ENCODE results near the gene MAPRE3.

DNA sequence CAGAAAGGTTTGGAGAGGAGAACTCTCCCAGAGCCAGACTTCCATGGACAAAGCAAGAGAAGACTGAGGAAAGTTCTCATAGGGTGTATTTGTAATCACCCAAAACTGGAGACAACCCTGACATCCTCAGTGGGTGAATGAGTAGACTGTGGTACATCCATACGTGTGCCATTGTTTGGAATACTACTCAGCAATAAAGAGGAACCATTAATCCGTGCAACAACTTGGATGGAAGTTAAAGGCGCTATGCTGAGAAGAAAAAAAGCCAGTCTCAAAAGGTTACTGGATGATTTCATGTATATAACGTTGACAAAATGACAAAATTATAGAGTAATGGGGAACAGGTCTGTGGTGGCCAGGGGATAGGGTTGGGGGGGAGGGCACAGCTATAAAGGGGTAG, 38.2 kb downstream of the MAPRE3 start:
- TF ChIP-seq, protein P1, sequence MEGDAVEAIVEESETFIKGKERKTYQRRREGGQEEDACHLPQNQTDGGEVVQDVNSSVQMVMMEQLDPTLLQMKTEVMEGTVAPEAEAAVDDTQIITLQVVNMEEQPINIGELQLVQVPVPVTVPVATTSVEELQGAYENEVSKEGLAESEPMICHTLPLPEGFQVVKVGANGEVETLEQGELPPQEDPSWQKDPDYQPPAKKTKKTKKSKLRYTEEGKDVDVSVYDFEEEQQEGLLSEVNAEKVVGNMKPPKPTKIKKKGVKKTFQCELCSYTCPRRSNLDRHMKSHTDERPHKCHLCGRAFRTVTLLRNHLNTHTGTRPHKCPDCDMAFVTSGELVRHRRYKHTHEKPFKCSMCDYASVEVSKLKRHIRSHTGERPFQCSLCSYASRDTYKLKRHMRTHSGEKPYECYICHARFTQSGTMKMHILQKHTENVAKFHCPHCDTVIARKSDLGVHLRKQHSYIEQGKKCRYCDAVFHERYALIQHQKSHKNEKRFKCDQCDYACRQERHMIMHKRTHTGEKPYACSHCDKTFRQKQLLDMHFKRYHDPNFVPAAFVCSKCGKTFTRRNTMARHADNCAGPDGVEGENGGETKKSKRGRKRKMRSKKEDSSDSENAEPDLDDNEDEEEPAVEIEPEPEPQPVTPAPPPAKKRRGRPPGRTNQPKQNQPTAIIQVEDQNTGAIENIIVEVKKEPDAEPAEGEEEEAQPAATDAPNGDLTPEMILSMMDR (IDR thresholded peaks at IDR 0.05) = no peak
- no peak for TF ChIP-seq ZBTB21 (CRISPR knock-in tag; IDR thresholded peaks at IDR 0.05; ENCODE audit: borderline replicate concordance)
- TF ChIP-seq MYBL2 (CRISPR knock-in tag; IDR thresholded peaks at IDR 0.05) = no peak
- TF ChIP-seq, protein P2, sequence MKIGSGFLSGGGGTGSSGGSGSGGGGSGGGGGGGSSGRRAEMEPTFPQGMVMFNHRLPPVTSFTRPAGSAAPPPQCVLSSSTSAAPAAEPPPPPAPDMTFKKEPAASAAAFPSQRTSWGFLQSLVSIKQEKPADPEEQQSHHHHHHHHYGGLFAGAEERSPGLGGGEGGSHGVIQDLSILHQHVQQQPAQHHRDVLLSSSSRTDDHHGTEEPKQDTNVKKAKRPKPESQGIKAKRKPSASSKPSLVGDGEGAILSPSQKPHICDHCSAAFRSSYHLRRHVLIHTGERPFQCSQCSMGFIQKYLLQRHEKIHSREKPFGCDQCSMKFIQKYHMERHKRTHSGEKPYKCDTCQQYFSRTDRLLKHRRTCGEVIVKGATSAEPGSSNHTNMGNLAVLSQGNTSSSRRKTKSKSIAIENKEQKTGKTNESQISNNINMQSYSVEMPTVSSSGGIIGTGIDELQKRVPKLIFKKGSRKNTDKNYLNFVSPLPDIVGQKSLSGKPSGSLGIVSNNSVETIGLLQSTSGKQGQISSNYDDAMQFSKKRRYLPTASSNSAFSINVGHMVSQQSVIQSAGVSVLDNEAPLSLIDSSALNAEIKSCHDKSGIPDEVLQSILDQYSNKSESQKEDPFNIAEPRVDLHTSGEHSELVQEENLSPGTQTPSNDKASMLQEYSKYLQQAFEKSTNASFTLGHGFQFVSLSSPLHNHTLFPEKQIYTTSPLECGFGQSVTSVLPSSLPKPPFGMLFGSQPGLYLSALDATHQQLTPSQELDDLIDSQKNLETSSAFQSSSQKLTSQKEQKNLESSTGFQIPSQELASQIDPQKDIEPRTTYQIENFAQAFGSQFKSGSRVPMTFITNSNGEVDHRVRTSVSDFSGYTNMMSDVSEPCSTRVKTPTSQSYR (CRISPR knock-in tag; IDR thresholded peaks at IDR 0.05) = no peak
- TF ChIP-seq, protein P3, sequence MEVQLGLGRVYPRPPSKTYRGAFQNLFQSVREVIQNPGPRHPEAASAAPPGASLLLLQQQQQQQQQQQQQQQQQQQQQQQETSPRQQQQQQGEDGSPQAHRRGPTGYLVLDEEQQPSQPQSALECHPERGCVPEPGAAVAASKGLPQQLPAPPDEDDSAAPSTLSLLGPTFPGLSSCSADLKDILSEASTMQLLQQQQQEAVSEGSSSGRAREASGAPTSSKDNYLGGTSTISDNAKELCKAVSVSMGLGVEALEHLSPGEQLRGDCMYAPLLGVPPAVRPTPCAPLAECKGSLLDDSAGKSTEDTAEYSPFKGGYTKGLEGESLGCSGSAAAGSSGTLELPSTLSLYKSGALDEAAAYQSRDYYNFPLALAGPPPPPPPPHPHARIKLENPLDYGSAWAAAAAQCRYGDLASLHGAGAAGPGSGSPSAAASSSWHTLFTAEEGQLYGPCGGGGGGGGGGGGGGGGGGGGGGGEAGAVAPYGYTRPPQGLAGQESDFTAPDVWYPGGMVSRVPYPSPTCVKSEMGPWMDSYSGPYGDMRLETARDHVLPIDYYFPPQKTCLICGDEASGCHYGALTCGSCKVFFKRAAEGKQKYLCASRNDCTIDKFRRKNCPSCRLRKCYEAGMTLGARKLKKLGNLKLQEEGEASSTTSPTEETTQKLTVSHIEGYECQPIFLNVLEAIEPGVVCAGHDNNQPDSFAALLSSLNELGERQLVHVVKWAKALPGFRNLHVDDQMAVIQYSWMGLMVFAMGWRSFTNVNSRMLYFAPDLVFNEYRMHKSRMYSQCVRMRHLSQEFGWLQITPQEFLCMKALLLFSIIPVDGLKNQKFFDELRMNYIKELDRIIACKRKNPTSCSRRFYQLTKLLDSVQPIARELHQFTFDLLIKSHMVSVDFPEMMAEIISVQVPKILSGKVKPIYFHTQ (CRISPR knock-in tag; IDR thresholded peaks at IDR 0.05) = no peak

All from WTC11 (cell line).